B cell (primary cell): Measurements from ENCODE around the gene UBE2G2. TPM values are rescaled to one million over a fixed set of nuclear protein-coding genes. Genes with fewer than 3 reads are reported as not detected.

ENCODE experiments used
- ATAC-seq: fragments of 200-7000 bp; cut with Tn5 transposase; one replicate; pipeline ENCODE4 v1.10.0; 2021; ENCODE audit warnings: low read depth, mild to moderate bottlenecking, moderate number of reproducible peaks, moderate library complexity
- CTCF ChIA-PET: fragments of 350-600 bp; sonication (Branson Sonifier 250); formaldehyde crosslinking; loops from one replicate; lab custom pipeline; 2021; ENCODE audit warnings: antibody characterized with exemption, inconsistent platforms; lab: Charles Lee
- POLR2A ChIA-PET: fragments of 350-600 bp; sonication (Branson Sonifier 250); formaldehyde crosslinking; loops from one replicate; lab custom pipeline; 2021; ENCODE audit warnings: antibody characterized with exemption; lab: Charles Lee
- DNase-seq: peaks from one replicate; pipeline ENCODE4 v3.0.0; 2013
- H2AFZ ChIP-seq: 2 replicates; pipeline ENCODE4 v1.6.1; 2012; ENCODE audit warnings: mild to moderate bottlenecking, low read depth, low read length; ENCODE audit not compliant: insufficient read depth, poor library complexity, severe bottlenecking
- H3K27ac ChIP-seq, 2 donors: 1 replicate in 1 of 2; 2 replicates in 1 of 2; pipeline ENCODE4 v1.5.1; 2012 to 2013; ENCODE audit warnings: low read length in 2 of 2, mild to moderate bottlenecking in 2 of 2, moderate library complexity in 1 of 2
- H3K27me3 ChIP-seq, 4 experiments: fragments of 200-600 bp in 1 of 4; sonication (generic) in 1 of 4; replicated peaks in 1 of 4; 1 replicate in 2 of 4; 2 replicates in 2 of 4; pipeline versions ENCODE4 v1.6.1 to v1.7.0; 2013 to 2016; ENCODE audit warnings: low read length in 3 of 4, mild to moderate bottlenecking in 2 of 4, mixed read lengths in 1 of 4, moderate library complexity in 1 of 4; ENCODE audit not compliant: insufficient read depth in 4 of 4, control insufficient read depth in 3 of 4; ENCODE audit errors: control extremely low read depth in 1 of 4
- H3K36me3 ChIP-seq, 2 experiments: replicated peaks in 1 of 2; 1 replicate in 1 of 2; 2 replicates in 1 of 2; pipeline versions ENCODE4 v1.6.1 to v1.7.1; 2013; ENCODE audit warnings: low read length in 1 of 2; ENCODE audit not compliant: insufficient read depth in 2 of 2, control insufficient read depth in 1 of 2; ENCODE audit errors: control extremely low read depth in 1 of 2, extremely low read depth in 1 of 2
- H3K4me1 ChIP-seq, 2 donors: fragments of 200-600 bp in 1 of 2; sonication (generic) in 1 of 2; 1 replicate in 1 of 2; 2 replicates in 1 of 2; pipeline versions ENCODE4 v1.5.1 to v1.6.1; 2013 to 2017; ENCODE audit warnings: low read length in 2 of 2; ENCODE audit not compliant: control insufficient read depth in 2 of 2, insufficient read depth in 2 of 2
- H3K4me2 ChIP-seq: replicated peaks from 2 replicates; pipeline ENCODE3; 2012; ENCODE audit warnings: mild to moderate bottlenecking, low read depth, low read length; ENCODE audit not compliant: poor library complexity, severe bottlenecking
- H3K4me3 ChIP-seq, 5 experiments: fragments of 200-600 bp in 1 of 5; sonication (generic) in 1 of 5; 1 replicate in 3 of 5; 2 replicates in 2 of 5; pipeline versions ENCODE4 v1.5.1 to v1.7.0; 2011 to 2016; ENCODE audit warnings: low read length in 4 of 5, mild to moderate bottlenecking in 4 of 5, low read depth in 2 of 5, control low read depth in 1 of 5, moderate library complexity in 1 of 5; ENCODE audit not compliant: insufficient read depth in 1 of 5; ENCODE audit errors: control extremely low read depth in 1 of 5, extremely low read depth in 1 of 5
- H3K79me2 ChIP-seq: fragments of 200-600 bp; sonication (generic); one replicate; pipeline ENCODE4 v1.6.0; 2016; ENCODE audit warnings: low read length; ENCODE audit not compliant: control insufficient read depth, insufficient read depth
- H3K9ac ChIP-seq: fragments of 200-600 bp; sonication (generic); 2 replicates; pipeline ENCODE4 v1.6.1; 2017; ENCODE audit warnings: mild to moderate bottlenecking, low read length, moderate library complexity
- H3K9me3 ChIP-seq, 3 donors: one replicate each; pipeline versions ENCODE4 v1.6.1 to v1.7.1; 2013; ENCODE audit warnings: low read length in 2 of 3; ENCODE audit not compliant: control insufficient read depth in 2 of 3, insufficient read depth in 1 of 3; ENCODE audit errors: control extremely low read depth in 1 of 3
- H4K20me1 ChIP-seq: 2 replicates; pipeline ENCODE4 v1.6.0; 2012; ENCODE audit warnings: mild to moderate bottlenecking, low read length; ENCODE audit not compliant: insufficient read depth, control insufficient read depth, poor library complexity, severe bottlenecking
- H3K27ac Mint-ChIP-seq: one replicate; pipeline ENCODE4 v1.8.0; 2021; ENCODE audit warnings: mixed read lengths
- H3K27me3 Mint-ChIP-seq: one replicate; pipeline ENCODE4 v1.8.0; 2021; ENCODE audit warnings: mixed read lengths
- H3K4me1 Mint-ChIP-seq: one replicate; pipeline ENCODE4 v1.8.0; 2021; ENCODE audit warnings: mixed read lengths
- H3K4me3 Mint-ChIP-seq: one replicate; pipeline ENCODE4 v1.8.0; 2021; ENCODE audit warnings: mixed read lengths
- H3K9me3 Mint-ChIP-seq: one replicate; pipeline ENCODE4 v1.8.0; 2022; ENCODE audit warnings: mixed read lengths; ENCODE audit not compliant: insufficient read depth
- CTCF ChIP-seq: fragments of 200-600 bp; IDR thresholded peaks from one replicate; pipeline ENCODE4 v1.8.0; 2022; ENCODE audit warnings: antibody characterized with exemption, mild to moderate bottlenecking
- EZH2 ChIP-seq: IDR thresholded peaks from 2 replicates; pipeline ENCODE4 v1.6.1; 2012; ENCODE audit warnings: borderline replicate concordance, low read depth, mild to moderate bottlenecking, moderate library complexity, low read length; ENCODE audit not compliant: insufficient read depth, poor library complexity, severe bottlenecking
- WGBS: methylation state at CpG from one replicate; pipeline ENCODE4 v1.1.5; 2013; ENCODE audit warnings: missing lambda C conversion rate; ENCODE audit not compliant: insufficient coverage; 5-methylcytosine and 5-hydroxymethylcytosine counted together
- intact Hi-C: fragments of 100-400 bp; cut with micrococcal nuclease; formaldehyde crosslinking; loops from one replicate; pipeline ENCODE4 v1.10.0; 2022
- polyA plus RNA-seq: library from polyadenylated mRNA; depleted of rRNA; stranded (reverse); fragments of >200 nt; gene quantifications from 2 replicates; pipeline ENCODE4 v1.2.3, GENCODE V29; 2012
- total RNA-seq, 2 donors: library from RNA; stranded (reverse); fragments of 120-200 nt in 1 of 2; gene quantifications; 1 replicate in 1 of 2; 2 replicates in 1 of 2; pipeline versions ENCODE4 v1.2.3 to v1.2.4, GENCODE V29; 2013 to 2022

Gene UBE2G2
- total and polyA plus RNA-seq, 2 donors (not counting 1 experiment from before 2014, with no cell fraction given), result 96.4 to 109 TPM

- peaks cover 88% of the 10 kb centered on the region for H4K20me1 ChIP-seq
- no peak overlapping the region for H3K4me3 Mint-ChIP-seq
Observed at GRCh38 chr21:44784810-44785209, 16.8 kb downstream of the UBE2G2 start.

More at GRCh38 chr21:44784810-44785209, 16.8 kb downstream of the UBE2G2 start:
- Histone ChIP-seq H3K9ac (no peak overlapping the region), H3K27ac (no peak overlapping the region), H3K4me1 (peaks cover 6% of the 10 kb centered on the region in 2 donors), H3K4me3 (no peak overlapping the region), H3K79me2 (peaks cover 87% of the 10 kb centered on the region), H3K27me3 (no peaks in the 10 kb centered on the region), H3K9me3 (no peaks in the 10 kb centered on the region), H3K4me2 (no peak overlapping the region), H2AFZ (no peak overlapping the region), H3K36me3 (peaks cover 0 to 40% of the 10 kb centered on the region in 2 experiments)
- intact Hi-C loops, result no loop called here
- ChIA-PET POLR2A (no interaction called here), CTCF (interaction anchor here (0.6 kb wide), 1 partner anchor 807 kb away, joined by 5 read pairs; no protein-coding TSS in a partner anchor)
- TF ChIP-seq CTCF (no peak), EZH2 (no peak)
- Mint-ChIP-seq H3K9me3 (no peaks in the 10 kb centered on the region), H3K27me3 (no peaks in the 10 kb centered on the region), H3K27ac (no peak overlapping the region), H3K4me1 (peaks cover 18% of the 10 kb centered on the region)
- ATAC-seq, result no peak
- 97% methylated on average over 6 of the region's 6 CpGs for WGBS
- no peak for DNase-seq
